ENCODE data around the gene SLC43A1.

SLC43A1 gene

GRCh38 chr11:57462597-57462996 lies 52.9 kb downstream of the SLC43A1 start:
- no peak overlapping the region for H3K4me3 ChIP-seq (ENCODE audit: low read depth, low read length)
- no peak for DNase-seq
- in situ Hi-C loops (cut with HindIII; ENCODE audit: low pct_ligation_motif_present, low sequenced_read_pairs), result no loop called here
- no peak for TF ChIP-seq CTCF (IDR thresholded peaks at IDR 0.05; ENCODE audit: low read depth, low read length, missing control alignments)
- H3K27ac ChIP-seq, result no peak overlapping the region
- peaks cover 46% of the 10 kb centered on the region for H3K27me3 ChIP-seq (replicated peaks)
- no peaks in the 10 kb centered on the region for H3K36me3 ChIP-seq (replicated peaks)

- TF ChIP-seq CTCF (IDR thresholded peaks at IDR 0.05; ENCODE audit: low read depth, low read length, missing control alignments), result no peak
- in situ Hi-C loops (cut with HindIII; ENCODE audit: low pct_ligation_motif_present, low sequenced_read_pairs), result no loop called here
- H3K4me3 ChIP-seq (ENCODE audit: low read depth, low read length), result no peak overlapping the region
- H3K27ac ChIP-seq, result no peak overlapping the region
- peaks cover 47% of the 10 kb centered on the region for H3K27me3 ChIP-seq (replicated peaks)
- no peak for DNase-seq
- no peaks in the 10 kb centered on the region for H3K36me3 ChIP-seq (replicated peaks)
These were observed 53.5 kb downstream of the SLC43A1 start for GRCh38 chr11:57461841-57462489.

- no peak for DNase-seq
- Histone ChIP-seq H3K4me3 (ENCODE audit: low read depth, low read length) (peak overlapping the region; percentile 20), H3K27ac (no peak overlapping the region), H3K27me3 (replicated peaks) (peaks cover 47% of the 10 kb centered on the region), H3K36me3 (replicated peaks) (no peaks in the 10 kb centered on the region)
- TF ChIP-seq CTCF (IDR thresholded peaks at IDR 0.05; ENCODE audit: low read depth, low read length, missing control alignments), result no peak
- in situ Hi-C loops (cut with HindIII; ENCODE audit: low pct_ligation_motif_present, low sequenced_read_pairs), result no loop called here
These were observed 54.4 kb downstream of the SLC43A1 start for GRCh38 chr11:57460758-57461749.

GRCh38 chr11:57460022-57460757 lies 55.3 kb downstream of the SLC43A1 start, which contains the start of gene RTN4RL2:
Gene RTN4RL2, plus strand, starts transcription at chr11:57460528. Its CDS starts 338 bp downstream, at chr11:57460866.
- peak; percentile 47 for TF ChIP-seq CTCF (IDR thresholded peaks at IDR 0.05; ENCODE audit: low read depth, low read length, missing control alignments)
- Histone ChIP-seq H3K27me3 (replicated peaks) (peaks cover 47% of the 10 kb centered on the region), H3K4me3 (ENCODE audit: low read depth, low read length) (peak within 1 kb of the TSS; percentile 38), H3K36me3 (replicated peaks) (no peaks in the 10 kb centered on the region), H3K27ac (no peak within 1 kb of the TSS)
- DNase-seq, result peak; percentile 20
- in situ Hi-C loops (cut with HindIII; ENCODE audit: low pct_ligation_motif_present, low sequenced_read_pairs), result no loop called here

- peak overlapping the region; percentile 24 for H3K4me3 ChIP-seq (ENCODE audit: low read depth, low read length)
- H3K36me3 ChIP-seq (replicated peaks), result no peaks in the 10 kb centered on the region
- DNase-seq, result no peak
- in situ Hi-C loops (cut with HindIII; ENCODE audit: low pct_ligation_motif_present, low sequenced_read_pairs), result no loop called here
- no peak overlapping the region for H3K27ac ChIP-seq
- H3K27me3 ChIP-seq (replicated peaks), result peaks cover 47% of the 10 kb centered on the region
- no peak for TF ChIP-seq CTCF (IDR thresholded peaks at IDR 0.05; ENCODE audit: low read depth, low read length, missing control alignments)
These were observed 56.1 kb downstream of the SLC43A1 start for GRCh38 chr11:57459164-57460021.
